Activated CD4-positive, alpha-beta T cell treated with anti-CD3 and anti-CD28 coated beads, Interleukin-2, amount 50 U/mL, for 1 hour (primary cell): ENCODE measurements around the gene MEIS2.
"Not testable (repeated sequence)": the region's sequence is repeated elsewhere in the genome, so short reads cannot be mapped to it uniquely, and the experiment has no call there.

Experiments used
- DNase-seq: peaks from one replicate; pipeline ENCODE4 v3.0.0-alpha.2; 2020

MEIS2 gene

DNA sequence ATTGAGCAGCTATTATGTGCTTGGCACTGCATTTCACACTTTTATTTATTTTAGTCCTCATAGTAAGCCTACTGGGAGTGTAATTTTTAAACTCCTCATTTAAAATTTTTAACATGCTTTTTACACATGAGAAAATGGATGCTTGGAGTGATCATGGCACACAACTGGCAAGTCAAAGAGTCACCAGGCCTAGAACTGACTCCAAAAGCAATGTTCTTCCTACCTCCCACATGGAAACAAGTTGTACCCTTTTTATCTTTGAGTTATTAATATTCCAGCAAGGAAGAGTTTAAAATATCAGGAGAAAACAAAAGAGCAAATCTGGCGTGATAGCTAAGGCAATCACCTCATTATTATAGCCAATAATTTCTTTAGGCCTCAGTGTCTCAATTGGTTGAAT, 100.6 kb downstream of the MEIS2 start:
- no peak for DNase-seq

- no peak for DNase-seq
These were observed 103.7 kb downstream of the MEIS2 start for GRCh38 chr15:36996538-36997181.

- DNase-seq = no peak
These were observed 104.2 kb downstream of the MEIS2 start for GRCh38 chr15:36996121-36996520.

DNA sequence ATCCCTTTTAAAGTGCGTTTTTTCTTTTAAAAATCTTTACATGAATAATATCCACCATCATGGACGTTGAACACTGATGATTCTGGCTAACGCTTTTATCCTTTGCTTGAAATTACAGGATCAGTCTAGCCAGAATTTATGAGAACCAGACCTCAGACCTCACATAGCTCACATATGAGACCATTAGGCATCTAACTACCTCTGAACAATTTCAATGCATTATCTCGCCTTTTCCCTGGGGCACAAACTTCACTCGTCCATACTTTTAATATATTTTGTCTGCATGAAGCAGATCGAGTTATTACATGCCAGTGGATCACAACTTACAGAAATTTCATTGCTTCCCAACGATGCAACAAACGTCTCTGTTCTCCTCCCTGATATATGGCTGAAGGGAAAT, 105.6 kb downstream of the MEIS2 start:
- no peak for DNase-seq

DNA sequence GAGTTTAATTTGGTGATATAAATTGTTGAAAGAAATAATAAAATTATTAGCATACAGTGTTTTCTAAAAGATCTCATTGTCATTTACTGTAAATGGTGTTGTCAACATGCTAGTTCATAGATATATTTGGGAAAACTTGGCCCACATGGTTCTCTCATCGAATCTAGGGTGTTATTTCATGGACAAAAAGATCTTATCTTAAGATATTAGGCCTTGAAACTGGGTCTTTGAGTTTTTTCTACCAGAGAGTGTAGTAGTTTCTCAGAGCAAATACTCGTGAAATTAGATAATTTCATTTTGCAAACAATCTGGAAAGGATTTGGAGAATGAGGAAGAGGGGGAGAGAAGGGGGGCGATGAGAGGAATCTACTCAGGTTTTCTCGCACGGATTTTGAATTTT, 107.9 kb downstream of the MEIS2 start:
- no peak for DNase-seq

GRCh38 chr15:36988947-36989346, 111.4 kb downstream of the MEIS2 start:
- no peak for DNase-seq

DNA sequence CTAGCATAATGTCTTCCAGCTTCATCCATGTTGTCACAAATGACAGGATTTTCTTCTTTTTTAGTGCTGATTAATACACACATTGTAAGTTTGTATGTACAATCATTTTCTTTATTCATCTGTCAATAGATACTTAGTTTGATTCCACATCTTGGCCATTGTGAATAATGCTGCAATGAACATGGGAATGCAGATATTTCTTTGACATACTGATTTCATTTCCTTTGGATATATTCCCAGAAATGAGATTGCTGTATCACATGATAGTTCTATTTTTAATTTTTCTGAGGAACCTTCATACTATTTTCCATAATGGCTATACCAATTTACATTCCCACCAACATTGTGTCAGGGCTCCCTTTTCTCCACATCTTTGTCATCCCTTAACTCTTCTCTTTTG, 117.9 kb downstream of the MEIS2 start:
- no peak for DNase-seq

DNA sequence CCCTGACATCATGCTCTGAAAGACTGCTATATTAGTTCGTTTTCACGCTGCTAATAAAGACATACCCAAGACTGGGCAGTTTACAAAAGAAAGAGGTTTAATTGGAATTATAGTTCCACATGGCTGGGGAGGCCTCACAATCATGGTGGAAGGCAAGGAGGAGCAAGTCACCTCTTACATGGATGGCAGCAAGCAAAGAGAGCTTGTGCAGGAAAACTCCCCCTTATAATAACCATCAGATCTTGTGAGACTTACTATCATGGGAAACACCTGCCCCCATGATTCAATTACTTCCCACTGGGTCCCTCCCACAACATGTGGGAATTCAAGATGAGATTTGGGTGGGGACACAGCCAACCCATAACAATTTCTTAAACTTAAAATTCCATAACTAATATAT, 120.1 kb downstream of the MEIS2 start:
- DNase-seq = not testable (repeated sequence)

- DNase-seq = no peak
These were observed 121.7 kb downstream of the MEIS2 start for GRCh38 chr15:36978625-36979024.

DNA sequence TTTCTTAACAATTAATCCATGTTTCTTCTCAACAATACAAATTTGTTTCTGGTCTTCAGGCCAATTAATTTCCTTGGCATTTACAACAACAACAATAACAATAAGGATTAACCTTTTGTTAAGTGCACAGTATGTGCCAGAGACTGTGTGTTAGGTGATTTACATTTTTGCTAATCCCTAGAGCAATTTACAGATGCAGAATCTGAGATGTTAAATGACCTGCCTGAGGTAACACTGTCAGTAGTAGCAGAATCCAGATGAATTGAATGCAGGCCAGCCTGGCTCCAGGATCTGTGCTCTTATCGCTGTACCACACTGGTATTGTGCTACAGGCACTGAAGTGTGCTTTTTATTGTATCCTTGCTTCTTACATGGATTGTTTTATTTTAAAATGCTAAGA, 122.2 kb downstream of the MEIS2 start:
- DNase-seq = no peak

DNA sequence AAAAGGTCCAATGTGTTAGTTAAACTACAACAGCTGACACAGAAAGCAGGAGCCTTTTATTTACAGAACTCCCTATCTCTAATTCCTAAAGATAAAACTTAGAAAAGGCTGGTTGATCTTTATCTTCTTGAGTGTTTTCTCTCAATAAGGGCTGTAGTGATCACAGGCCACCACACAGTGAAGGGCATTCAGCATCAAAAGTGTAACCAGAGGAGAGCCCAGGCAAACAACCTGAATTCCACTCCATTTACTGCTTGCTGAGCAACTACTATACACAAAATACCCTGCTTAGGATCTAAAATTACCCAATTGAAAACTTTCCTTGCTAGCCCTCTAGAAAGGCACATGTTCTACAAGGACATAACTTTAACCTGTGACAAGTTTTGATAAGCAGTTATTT, 122.7 kb downstream of the MEIS2 start:
- no peak for DNase-seq

GRCh38 chr15:36972704-36973103, 127.6 kb downstream of the MEIS2 start:
- no peak for DNase-seq

- DNase-seq = no peak
These were observed 129.8 kb downstream of the MEIS2 start for GRCh38 chr15:36970522-36970921.

GRCh38 chr15:36967929-36968328, 132.4 kb downstream of the MEIS2 start:
- DNase-seq = no peak

- no peak for DNase-seq
These were observed 133.6 kb downstream of the MEIS2 start for GRCh38 chr15:36966708-36967107.

- DNase-seq = no peak
These were observed 134.6 kb downstream of the MEIS2 start for GRCh38 chr15:36965570-36966342.

DNA sequence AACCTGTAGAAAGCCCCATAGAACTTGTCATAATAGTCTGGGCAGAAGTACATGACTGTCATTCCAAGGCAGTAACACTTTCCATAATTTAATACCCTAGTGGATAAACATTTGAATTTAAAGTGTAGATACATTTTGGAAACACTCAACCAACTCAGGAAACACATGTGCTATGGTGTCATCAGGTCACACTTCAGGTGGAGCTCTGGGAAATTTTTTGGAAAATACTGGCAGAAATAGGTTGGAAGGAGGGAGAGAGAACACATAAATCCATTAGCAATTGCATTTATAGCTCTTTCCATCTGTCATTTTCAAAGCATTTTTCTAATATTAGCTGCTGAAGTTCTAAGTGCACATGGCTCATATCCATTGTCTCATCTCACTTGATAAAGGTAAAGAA, 135.7 kb downstream of the MEIS2 start:
- no peak for DNase-seq

GRCh38 chr15:36961956-36962355, 138.4 kb downstream of the MEIS2 start:
- DNase-seq = no peak

GRCh38 chr15:36960947-36961227, 139.5 kb downstream of the MEIS2 start:
- no peak for DNase-seq

GRCh38 chr15:36960179-36960946, 140.0 kb downstream of the MEIS2 start:
- DNase-seq = no peak

DNA sequence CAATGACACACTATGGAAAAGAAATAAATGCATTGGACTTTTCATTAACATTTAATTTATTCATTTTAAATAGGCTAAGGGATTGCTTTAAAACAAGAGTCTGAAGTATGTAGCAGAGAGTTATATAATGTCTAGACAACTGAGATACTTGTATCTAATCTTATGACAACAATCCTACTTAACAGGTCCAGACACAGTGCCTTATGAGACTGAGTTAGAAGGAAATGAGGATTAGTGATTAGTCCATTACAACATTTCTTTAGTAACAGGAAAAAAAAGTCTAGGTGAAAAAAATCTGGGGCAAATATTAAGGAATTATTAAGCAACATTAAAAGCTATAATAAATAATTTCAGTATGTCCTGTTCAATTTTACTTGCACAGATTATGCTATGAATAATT, 140.6 kb downstream of the MEIS2 start:
- no peak for DNase-seq

DNA sequence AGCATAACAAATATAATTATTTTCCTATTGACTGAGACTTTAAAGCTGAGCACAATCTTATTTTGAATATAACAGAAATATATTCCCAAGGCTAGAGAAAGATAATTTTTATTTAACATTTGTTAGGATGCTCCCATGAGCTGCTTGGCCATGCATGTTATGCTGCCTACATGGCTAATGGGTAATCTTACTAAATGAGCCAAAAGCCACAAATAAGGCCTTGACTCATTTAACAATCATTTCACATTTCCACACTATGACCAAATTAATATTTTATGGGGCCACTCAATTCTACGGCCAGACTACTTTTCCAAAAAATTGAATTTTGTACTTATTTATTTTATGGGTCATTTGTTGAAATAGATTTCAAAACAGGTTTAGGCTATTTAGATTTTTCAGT, 141.7 kb downstream of the MEIS2 start:
- DNase-seq = no peak

DNA sequence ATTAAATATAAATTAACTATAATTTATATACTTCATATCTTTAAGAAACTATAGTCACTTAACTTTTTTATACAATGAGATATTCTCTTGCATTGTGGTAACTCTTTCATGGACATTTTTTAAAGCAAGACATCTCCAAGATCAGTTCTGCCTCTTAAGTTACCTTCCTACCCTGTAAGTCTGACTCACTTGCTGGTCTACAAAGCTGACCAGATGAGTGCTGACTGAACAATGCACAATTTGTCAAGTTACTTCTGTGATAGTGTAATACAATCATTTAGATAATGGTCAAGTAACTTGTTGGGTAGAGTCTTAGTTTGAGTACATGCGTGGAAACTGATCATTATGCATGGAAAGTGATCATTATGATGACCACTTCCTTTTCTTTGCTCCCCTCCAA, 145.9 kb downstream of the MEIS2 start:
- DNase-seq = no peak

- DNase-seq = no peak
These were observed 147.0 kb downstream of the MEIS2 start for GRCh38 chr15:36953346-36953745.
